Esophagus squamous epithelium (tissue), 4 donors: ENCODE data around the gene CUTC.
A peak's percentile ranks its signal among the peaks of the same experiment; 100 is the strongest.

Experiments
- POLR2A ChIP-seq, 4 donors: fragments of 450-650 bp; IDR thresholded peaks; one replicate each; pipeline ENCODE4 v1.6.1; 2017; ENCODE audit warnings: antibody characterized with exemption in 4 of 4, mild to moderate bottlenecking in 4 of 4, moderate library complexity in 3 of 4
- TF ChIP-seq, protein P1 (sequence below), 6 experiments: fragments of 450-650 bp in 4 of 6; fragments of 200-600 bp in 2 of 6; sonication (generic) in 2 of 6; IDR thresholded peaks; one replicate each; pipeline ENCODE4 v1.5.1; 2016 to 2019; ENCODE audit warnings: antibody characterized with exemption in 6 of 6, mild to moderate bottlenecking in 4 of 6, moderate library complexity in 4 of 6

DNA sequence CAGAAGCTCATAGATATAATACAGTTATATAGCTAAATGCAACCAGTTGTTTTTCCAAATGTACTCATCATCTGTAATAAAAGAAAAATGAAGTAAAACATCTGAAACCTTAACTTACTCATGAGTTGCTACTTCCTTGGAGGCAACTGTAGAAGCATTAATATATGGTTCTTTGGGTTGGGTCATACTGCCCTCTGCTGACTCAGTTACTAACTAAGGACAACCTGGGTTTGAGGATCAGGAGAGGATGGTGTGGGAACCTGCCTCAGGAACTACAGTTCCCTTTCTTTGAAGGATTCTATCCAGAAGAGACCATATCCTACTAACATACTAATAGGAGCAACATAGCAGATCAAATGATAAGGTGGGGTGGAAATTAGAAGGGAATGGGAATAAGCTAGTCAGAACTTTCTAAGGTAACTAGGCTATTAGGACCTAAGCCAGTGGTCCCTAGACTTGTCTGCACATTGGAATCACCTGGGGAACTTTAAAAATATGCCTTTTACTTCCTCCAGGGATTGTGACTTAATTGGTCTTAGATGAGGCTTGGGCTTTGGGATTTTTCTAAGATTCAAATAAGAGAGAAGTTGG, 20.8 kb upstream of the CUTC start:
- TF ChIP-seq, protein P1, sequence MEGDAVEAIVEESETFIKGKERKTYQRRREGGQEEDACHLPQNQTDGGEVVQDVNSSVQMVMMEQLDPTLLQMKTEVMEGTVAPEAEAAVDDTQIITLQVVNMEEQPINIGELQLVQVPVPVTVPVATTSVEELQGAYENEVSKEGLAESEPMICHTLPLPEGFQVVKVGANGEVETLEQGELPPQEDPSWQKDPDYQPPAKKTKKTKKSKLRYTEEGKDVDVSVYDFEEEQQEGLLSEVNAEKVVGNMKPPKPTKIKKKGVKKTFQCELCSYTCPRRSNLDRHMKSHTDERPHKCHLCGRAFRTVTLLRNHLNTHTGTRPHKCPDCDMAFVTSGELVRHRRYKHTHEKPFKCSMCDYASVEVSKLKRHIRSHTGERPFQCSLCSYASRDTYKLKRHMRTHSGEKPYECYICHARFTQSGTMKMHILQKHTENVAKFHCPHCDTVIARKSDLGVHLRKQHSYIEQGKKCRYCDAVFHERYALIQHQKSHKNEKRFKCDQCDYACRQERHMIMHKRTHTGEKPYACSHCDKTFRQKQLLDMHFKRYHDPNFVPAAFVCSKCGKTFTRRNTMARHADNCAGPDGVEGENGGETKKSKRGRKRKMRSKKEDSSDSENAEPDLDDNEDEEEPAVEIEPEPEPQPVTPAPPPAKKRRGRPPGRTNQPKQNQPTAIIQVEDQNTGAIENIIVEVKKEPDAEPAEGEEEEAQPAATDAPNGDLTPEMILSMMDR (IDR thresholded peaks at IDR 0.05) = peak in 5 of 6 experiments; percentile 41 to 57 (median 56)
- no peak for TF ChIP-seq POLR2A (IDR thresholded peaks at IDR 0.05)
